Measurements from ENCODE around the gene JHY.

JHY gene

DNA sequence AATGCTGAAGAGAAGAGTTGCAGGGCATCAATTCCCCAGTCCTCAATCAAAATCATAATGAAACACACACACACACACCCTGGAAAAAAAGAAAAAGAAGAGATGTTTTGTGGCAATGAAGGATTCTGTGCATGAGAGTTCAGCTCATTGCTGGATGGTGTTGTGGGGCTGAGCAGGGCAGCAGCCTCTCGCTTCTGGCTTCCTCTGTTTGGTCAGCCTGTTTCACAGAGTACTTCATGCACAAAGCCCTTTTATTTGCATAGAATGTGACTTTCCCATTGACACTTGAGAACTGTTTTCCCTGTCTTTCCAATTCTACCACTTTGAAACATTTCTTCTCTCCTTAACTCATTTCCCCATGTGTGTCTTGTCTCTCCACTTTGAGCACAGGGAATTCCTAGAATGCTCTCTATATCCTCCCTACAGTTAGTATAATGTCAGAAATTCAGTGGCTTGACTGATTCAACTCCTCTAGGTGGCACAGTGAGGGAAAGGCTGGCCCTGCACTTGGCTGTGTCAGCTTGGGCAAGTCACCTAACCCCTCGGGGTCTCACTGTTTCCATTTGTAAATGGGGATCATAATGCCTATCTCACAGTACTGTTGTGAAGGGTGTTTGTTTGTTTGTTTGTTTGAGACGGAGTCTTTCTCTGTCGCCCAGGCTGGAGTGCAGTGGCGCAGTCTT is 124.4 kb downstream of the JHY start:
- no peaks in the 10 kb centered on the region for H3K79me2 ChIP-seq (ENCODE audit: insufficient read depth, low read length)
- no peaks in the 10 kb centered on the region for H3K9me3 ChIP-seq (ENCODE audit: low read length)
- H3K36me3 ChIP-seq (ENCODE audit: insufficient read depth, low read length): no peaks in the 10 kb centered on the region
- H3K9me2 ChIP-seq (ENCODE audit: low read depth, low read length): no peaks in the 10 kb centered on the region
- H3K9ac ChIP-seq (ENCODE audit: low read length): no peak overlapping the region
- TF ChIP-seq, protein P1, sequence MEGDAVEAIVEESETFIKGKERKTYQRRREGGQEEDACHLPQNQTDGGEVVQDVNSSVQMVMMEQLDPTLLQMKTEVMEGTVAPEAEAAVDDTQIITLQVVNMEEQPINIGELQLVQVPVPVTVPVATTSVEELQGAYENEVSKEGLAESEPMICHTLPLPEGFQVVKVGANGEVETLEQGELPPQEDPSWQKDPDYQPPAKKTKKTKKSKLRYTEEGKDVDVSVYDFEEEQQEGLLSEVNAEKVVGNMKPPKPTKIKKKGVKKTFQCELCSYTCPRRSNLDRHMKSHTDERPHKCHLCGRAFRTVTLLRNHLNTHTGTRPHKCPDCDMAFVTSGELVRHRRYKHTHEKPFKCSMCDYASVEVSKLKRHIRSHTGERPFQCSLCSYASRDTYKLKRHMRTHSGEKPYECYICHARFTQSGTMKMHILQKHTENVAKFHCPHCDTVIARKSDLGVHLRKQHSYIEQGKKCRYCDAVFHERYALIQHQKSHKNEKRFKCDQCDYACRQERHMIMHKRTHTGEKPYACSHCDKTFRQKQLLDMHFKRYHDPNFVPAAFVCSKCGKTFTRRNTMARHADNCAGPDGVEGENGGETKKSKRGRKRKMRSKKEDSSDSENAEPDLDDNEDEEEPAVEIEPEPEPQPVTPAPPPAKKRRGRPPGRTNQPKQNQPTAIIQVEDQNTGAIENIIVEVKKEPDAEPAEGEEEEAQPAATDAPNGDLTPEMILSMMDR (IDR thresholded peaks at IDR 0.05; ENCODE audit: low read length): no peak
- no peak for TF ChIP-seq EZH2 (IDR thresholded peaks at IDR 0.05; ENCODE audit: borderline replicate concordance, low read length)
- H4K20me1 ChIP-seq (ENCODE audit: insufficient read depth, low read length): no peaks in the 10 kb centered on the region
- H3K4me3 ChIP-seq (ENCODE audit: low read depth, low read length, poor library complexity, severe bottlenecking): no peak overlapping the region
- H3K4me1 ChIP-seq (ENCODE audit: insufficient read depth, low read length, severe bottlenecking): no peaks in the 10 kb centered on the region
- no peak overlapping the region for H3K27ac ChIP-seq (ENCODE audit: low read depth, low read length, poor library complexity, severe bottlenecking)
- no peak overlapping the region for H2AFZ ChIP-seq (ENCODE audit: low read length)
- no peaks in the 10 kb centered on the region for H3F3A ChIP-seq (ENCODE audit: insufficient read depth, low read length)
- H3K27me3 ChIP-seq (ENCODE audit: insufficient read depth, low read length): no peaks in the 10 kb centered on the region
- H3K4me2 ChIP-seq (ENCODE audit: low read length): no peak overlapping the region
